Suprapubic skin (tissue), 4 donors: ENCODE results near the gene MAP3K20.

Experiments
- CTCF ChIP-seq, 2 donors: fragments of 200-600 bp in 1 of 2; fragments of 450-650 bp in 1 of 2; sonication (generic) in 1 of 2; IDR thresholded peaks; one replicate each; pipeline ENCODE4 v1.5.1; 2016 to 2019; ENCODE audit warnings: antibody characterized with exemption in 2 of 2, mild to moderate bottlenecking in 1 of 2, moderate library complexity in 1 of 2
- POLR2A ChIP-seq, 2 donors: fragments of 450-650 bp; IDR thresholded peaks; one replicate each; pipeline ENCODE4 v1.6.1; 2017; ENCODE audit warnings: antibody characterized with exemption in 2 of 2, mild to moderate bottlenecking in 2 of 2, moderate library complexity in 2 of 2
- POLR2AphosphoS5 ChIP-seq, 3 donors: sonication (generic); formaldehyde crosslinking; IDR thresholded peaks; one replicate each; pipeline ENCODE4 v1.6.1; 2017; ENCODE audit warnings: antibody characterized with exemption in 3 of 3

- TF ChIP-seq CTCF (IDR thresholded peaks at IDR 0.05) (no peak), POLR2A (IDR thresholded peaks at IDR 0.05) (no peak), POLR2AphosphoS5 (IDR thresholded peaks at IDR 0.05) (no peak)
Observed at GRCh38 chr2:173107629-173108022, 32.0 kb downstream of the MAP3K20 start.
